ENCODE results near the gene KRTAP10-8.

DNA sequence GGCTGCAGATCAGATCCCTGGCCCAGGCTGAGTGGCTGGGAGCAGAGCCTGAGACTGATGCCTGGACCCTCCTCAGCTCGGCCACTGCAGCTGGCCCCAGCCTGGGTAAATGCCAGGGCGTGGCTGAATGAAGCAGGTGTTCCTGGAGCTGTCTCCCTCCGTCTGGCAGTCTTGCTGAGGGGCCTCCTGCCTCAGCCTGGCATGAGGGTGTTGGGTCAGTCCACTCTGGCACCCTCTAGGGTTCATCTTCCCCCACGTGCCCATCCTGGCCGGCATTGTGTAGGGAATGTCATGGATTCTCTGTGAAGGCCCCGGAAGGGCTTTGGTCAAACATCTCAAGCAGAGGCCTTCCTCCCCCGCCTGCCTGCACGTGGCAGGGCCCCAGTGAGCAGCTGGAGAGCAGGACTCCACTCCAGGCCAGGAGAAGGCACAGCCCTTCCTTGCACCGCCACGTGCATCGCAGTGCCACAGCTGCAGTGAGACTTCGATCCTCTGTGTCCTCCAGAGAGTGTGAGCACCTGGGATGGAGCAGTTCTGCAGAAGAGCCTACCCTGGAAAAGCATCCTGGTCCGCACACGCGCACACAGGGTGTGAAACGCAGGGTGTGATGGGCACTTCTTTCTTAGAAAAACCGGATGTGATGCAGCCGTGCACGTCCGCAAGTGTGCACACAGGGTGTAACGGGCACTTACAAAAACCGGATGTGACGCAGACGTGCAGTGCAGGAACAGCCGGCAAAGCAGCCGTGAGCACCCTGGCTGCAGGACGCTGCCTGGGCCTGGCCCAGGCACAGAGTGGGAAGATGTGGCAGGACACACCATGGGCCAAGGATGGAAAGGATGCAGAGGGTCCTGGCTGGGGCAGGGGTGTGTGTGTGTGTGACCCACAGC lies 43.0 kb upstream of the KRTAP10-8 start:
- TF ChIP-seq CTCF (IDR thresholded peaks at IDR 0.05 in 4 of 5, conservative IDR thresholded peaks at IDR 0.05 in 1 of 5) (no peak), POLR2A (IDR thresholded peaks at IDR 0.05) (no peak)

Data from gastrocnemius medialis (tissue), 4 donors.